BLaER1 treated with 17β-estradiol and CSF1 and Interleukin-3, amounts not matched to agents 10 nM and 100 nM (cell line): ENCODE results near the gene DNER.

Experiments
- H3K27ac ChIP-seq, 11 experiments: shearing (Covaris generic); formaldehyde crosslinking; 2 replicates each; pipeline ENCODE4 v1.8.1; 2022
- H3K27me3 ChIP-seq, 11 experiments: shearing (Covaris generic); formaldehyde crosslinking; 2 replicates each; pipeline ENCODE4 v1.8.1; 2022
- H3K36me3 ChIP-seq, 11 experiments: shearing (Covaris generic); formaldehyde crosslinking; 2 replicates each; pipeline ENCODE4 v1.8.1; 2022
- H3K4me1 ChIP-seq, 10 experiments: shearing (Covaris generic); formaldehyde crosslinking; 2 replicates each; pipeline ENCODE4 v1.8.1; 2022
- H3K4me2 ChIP-seq, 11 experiments: shearing (Covaris generic); formaldehyde crosslinking; 2 replicates each; pipeline ENCODE4 v1.8.1; 2022
- H3K4me3 ChIP-seq, 10 experiments: shearing (Covaris generic); formaldehyde crosslinking; 2 replicates each; pipeline ENCODE4 v1.8.1; 2022
- H3K9ac ChIP-seq, 11 experiments: shearing (Covaris generic); formaldehyde crosslinking; 2 replicates each; pipeline ENCODE4 v1.8.1; 2022
- H3K9me3 ChIP-seq, 11 experiments: shearing (Covaris generic); formaldehyde crosslinking; replicated peaks in 1 of 11; 2 replicates each; pipeline ENCODE4 v1.8.1; 2022
- H4K20me1 ChIP-seq, 11 experiments: shearing (Covaris generic); formaldehyde crosslinking; 2 replicates each; pipeline ENCODE4 v1.8.1; 2022
- Cebpa-rat ChIP-seq, 11 experiments: shearing (Covaris generic); IDR thresholded peaks; 2 replicates each; pipeline ENCODE4 v1.8.1; 2022

Gene DNER

DNA sequence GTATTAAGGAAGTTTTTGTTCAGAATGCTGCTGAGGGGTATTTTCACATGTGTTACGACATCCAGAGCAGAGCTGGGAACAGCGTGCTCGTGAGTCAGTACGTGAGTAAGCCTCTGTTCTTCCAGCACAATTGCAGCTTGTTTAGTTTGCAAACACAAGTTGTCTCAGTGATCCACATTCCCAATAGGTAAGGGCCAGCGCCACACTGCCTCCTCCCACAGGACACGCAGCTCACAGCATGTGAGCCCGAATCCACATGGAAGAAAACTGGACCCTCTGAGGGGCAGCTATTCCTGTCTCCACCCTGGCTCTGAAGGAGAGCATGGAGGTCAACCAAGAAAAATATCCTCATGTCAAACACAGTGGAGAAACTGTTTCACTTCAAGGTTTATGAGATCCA lies 269.3 kb downstream of the DNER start:
- no peaks in the 10 kb centered on the region for H4K20me1 ChIP-seq
- H3K4me1 ChIP-seq: peaks cover 0 to 23% (median 2%) of the 10 kb centered on the region in 10 experiments; a peak in 8 of 20 replicates
- no peak overlapping the region for H3K4me3 ChIP-seq
- peak overlapping the region in 4 of 11 experiments; percentile 35 to 48 (median 38); a peak in 8 of 22 replicates for H3K4me2 ChIP-seq
- no peak for TF ChIP-seq Cebpa-rat (IDR thresholded peaks at IDR 0.05)
- peaks cover 0 to 8% (median 0%) of the 10 kb centered on the region in 11 experiments; a peak in 1 of 22 replicates for H3K36me3 ChIP-seq
- H3K27me3 ChIP-seq: no peaks in the 10 kb centered on the region
- H3K27ac ChIP-seq: peak overlapping the region in 3 of 11 experiments; percentile 12 to 28 (median 14); a peak in 3 of 22 replicates
- H3K9me3 ChIP-seq: no peaks in the 10 kb centered on the region
- peak overlapping the region in 2 of 11 experiments; percentile 1 to 19; a peak in 1 of 22 replicates for H3K9ac ChIP-seq

DNA sequence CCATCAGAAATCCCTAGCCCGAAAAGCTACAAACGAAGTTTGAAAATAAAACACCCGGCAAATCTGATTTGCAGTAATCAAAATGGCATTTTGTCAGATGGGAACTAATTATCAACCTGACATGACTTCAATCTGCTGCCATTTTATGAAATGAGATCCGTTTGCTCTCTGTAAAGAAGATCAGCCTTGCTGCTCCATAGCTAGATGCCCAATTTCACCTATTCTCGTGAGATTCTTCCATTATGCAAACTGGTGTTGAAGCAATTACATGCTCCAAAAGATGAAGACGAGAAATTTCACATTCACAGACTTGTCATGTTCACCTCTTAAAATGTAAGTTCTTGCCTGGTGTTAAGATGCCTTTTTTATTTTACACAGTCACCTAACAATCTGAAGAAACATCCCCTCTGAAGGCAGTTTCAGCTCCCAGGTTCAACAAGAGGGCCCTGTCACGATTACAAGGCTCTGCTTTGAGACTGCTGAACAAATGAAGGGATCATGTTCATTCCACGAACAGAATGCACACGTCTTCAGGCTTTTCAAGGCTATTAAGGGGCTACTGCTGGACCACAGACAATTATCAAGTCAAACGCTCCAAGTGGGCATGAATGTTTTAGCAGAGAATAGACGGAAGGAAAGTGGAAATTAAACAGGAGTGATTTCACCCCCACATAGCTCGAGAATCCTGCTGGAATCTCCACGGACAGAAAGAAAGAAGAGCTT lies 270.6 kb downstream of the DNER start:
- Histone ChIP-seq H3K9me3 (no peaks in the 10 kb centered on the region), H3K4me3 (no peak overlapping the region), H3K4me1 (peaks cover 0 to 23% (median 2%) of the 10 kb centered on the region in 10 experiments; a peak in 8 of 20 replicates), H3K36me3 (peaks cover 0 to 8% (median 0%) of the 10 kb centered on the region in 11 experiments; a peak in 1 of 22 replicates), H4K20me1 (no peaks in the 10 kb centered on the region), H3K9ac (no peak overlapping the region), H3K4me2 (no peak overlapping the region), H3K27ac (no peak overlapping the region), H3K27me3 (no peaks in the 10 kb centered on the region)
- TF ChIP-seq Cebpa-rat (IDR thresholded peaks at IDR 0.05): no peak

DNA sequence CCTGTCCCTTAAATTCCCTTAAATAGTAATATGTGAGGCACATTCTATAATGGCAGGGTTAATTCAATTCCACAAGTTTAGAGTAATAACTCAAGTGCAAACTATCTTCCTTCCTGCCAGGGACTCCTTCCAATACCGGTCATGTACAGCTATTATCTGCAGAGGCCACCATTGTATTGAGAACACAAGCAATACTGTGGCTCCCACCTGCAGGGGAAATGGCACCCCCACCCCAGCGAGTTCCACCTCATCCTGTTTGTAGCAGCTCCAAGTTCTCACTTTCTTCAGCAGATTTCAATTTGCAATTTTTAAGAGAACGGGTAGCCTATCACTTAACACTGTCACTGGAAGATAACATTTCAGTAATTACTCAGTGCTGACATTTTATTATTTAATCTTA lies 271.2 kb downstream of the DNER start:
- Histone ChIP-seq H3K9me3 (no peaks in the 10 kb centered on the region), H3K4me3 (no peak overlapping the region), H3K4me1 (peaks cover 0 to 23% (median 2%) of the 10 kb centered on the region in 10 experiments; a peak in 8 of 20 replicates), H3K9ac (no peak overlapping the region), H3K27me3 (no peaks in the 10 kb centered on the region), H4K20me1 (no peaks in the 10 kb centered on the region), H3K36me3 (peaks cover 0 to 8% (median 0%) of the 10 kb centered on the region in 11 experiments; a peak in 1 of 22 replicates), H3K4me2 (peak overlapping the region in 1 of 11 experiments; percentile 23; a peak in 1 of 22 replicates), H3K27ac (no peak overlapping the region)
- TF ChIP-seq Cebpa-rat (IDR thresholded peaks at IDR 0.05): no peak

DNA sequence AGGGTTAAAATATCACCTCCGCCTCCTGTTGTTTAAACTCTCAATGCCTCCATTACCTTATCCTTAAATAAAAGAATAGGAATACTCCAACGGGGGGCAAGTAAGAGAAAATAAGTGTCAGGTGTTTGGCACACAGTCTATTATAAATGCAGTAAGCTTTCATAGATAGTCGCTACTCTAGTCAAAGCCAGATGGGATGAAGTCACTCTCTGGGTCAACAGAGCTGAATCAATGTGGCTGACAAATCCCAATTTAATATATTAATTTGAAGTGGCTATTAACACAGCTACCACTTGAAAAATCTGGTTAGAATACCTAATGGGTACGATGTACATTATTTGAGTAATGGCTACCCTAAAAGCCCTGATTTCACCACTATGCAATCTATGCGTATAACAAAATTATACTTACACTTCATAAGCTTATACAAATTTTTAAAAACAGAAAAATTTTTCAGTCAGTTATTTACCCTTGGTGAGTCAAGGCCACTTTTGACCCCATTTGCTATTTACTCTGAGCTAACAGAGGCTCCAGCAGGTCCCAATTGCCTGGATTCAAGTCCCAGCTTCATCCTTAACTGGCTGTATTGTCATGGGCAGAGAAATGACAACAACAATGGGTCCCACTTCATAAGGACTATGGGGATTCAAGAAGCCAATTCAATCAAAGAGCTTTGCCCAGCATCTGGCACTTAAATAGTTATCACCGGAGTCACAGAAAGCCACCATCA lies 275.8 kb downstream of the DNER start:
- peaks cover 0 to 8% (median 0%) of the 10 kb centered on the region in 11 experiments; a peak in 7 of 22 replicates for H3K9me3 ChIP-seq
- no peak overlapping the region for H3K27ac ChIP-seq
- no peaks in the 10 kb centered on the region for H3K27me3 ChIP-seq
- H3K36me3 ChIP-seq: peaks cover 0 to 3% (median 0%) of the 10 kb centered on the region in 11 experiments; a peak in 1 of 22 replicates
- no peak overlapping the region for H3K4me3 ChIP-seq
- no peaks in the 10 kb centered on the region for H4K20me1 ChIP-seq
- no peak overlapping the region for H3K9ac ChIP-seq
- H3K4me1 ChIP-seq: peaks cover 0 to 3% (median 0%) of the 10 kb centered on the region in 10 experiments; a peak in 1 of 20 replicates
- no peak overlapping the region for H3K4me2 ChIP-seq
- no peak for TF ChIP-seq Cebpa-rat (IDR thresholded peaks at IDR 0.05)

DNA sequence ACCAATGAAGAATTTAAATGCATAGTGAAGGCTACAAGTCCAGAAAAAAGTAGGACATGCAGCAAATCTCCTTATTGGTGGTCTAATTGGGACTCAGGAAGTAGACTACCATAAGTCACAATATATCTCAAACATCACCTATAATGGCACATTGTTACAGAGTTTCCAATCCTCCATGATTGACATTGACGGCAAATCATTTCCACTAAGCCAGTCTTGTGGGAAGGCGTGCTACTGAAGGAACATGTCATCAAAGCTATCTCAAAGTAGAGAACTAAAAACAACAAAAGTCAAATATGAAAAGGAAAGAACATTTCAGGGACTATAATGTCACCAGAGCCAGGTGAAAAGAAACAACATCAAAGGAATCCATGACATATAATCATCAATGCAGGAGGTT lies 276.9 kb downstream of the DNER start:
- Histone ChIP-seq H3K4me1 (peaks cover 0 to 7% (median 0%) of the 10 kb centered on the region in 10 experiments; a peak in 1 of 20 replicates), H3K9ac (no peak overlapping the region), H3K27me3 (no peaks in the 10 kb centered on the region), H3K27ac (no peak overlapping the region), H4K20me1 (no peaks in the 10 kb centered on the region), H3K9me3 (peaks cover 0 to 8% (median 0%) of the 10 kb centered on the region in 11 experiments; a peak in 7 of 22 replicates), H3K4me3 (no peak overlapping the region), H3K4me2 (no peak overlapping the region), H3K36me3 (peaks cover 0 to 3% (median 0%) of the 10 kb centered on the region in 11 experiments; a peak in 1 of 22 replicates)
- TF ChIP-seq Cebpa-rat (IDR thresholded peaks at IDR 0.05): no peak

DNA sequence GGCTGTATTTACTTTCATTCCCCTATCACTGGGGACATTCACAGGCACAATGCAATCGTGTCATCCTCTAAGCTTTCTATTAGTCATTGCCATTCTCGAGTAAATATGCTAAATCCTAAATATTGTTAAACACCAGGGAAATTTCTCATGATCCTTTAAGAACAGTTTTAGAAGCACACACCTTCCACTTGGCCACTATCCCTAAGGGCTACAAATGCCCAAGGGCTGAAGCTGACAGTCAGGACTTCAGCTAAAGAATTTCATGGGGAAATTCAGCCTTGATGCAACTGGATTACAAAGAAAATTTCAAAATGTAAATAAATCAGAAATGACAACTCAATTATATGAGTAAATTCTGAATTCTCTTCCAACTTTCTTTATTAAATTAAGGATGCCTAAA lies 280.2 kb downstream of the DNER start:
- Histone ChIP-seq H4K20me1 (no peaks in the 10 kb centered on the region), H3K4me3 (no peak overlapping the region), H3K9ac (no peak overlapping the region), H3K4me2 (no peak overlapping the region), H3K9me3 (peaks cover 0 to 8% (median 0%) of the 10 kb centered on the region in 11 experiments; a peak in 7 of 22 replicates), H3K27ac (no peak overlapping the region), H3K4me1 (peaks cover 0 to 28% (median 6%) of the 10 kb centered on the region in 10 experiments; a peak in 11 of 20 replicates), H3K27me3 (no peaks in the 10 kb centered on the region), H3K36me3 (peaks cover 0 to 3% (median 0%) of the 10 kb centered on the region in 11 experiments; a peak in 1 of 22 replicates)
- TF ChIP-seq Cebpa-rat (IDR thresholded peaks at IDR 0.05): no peak

DNA sequence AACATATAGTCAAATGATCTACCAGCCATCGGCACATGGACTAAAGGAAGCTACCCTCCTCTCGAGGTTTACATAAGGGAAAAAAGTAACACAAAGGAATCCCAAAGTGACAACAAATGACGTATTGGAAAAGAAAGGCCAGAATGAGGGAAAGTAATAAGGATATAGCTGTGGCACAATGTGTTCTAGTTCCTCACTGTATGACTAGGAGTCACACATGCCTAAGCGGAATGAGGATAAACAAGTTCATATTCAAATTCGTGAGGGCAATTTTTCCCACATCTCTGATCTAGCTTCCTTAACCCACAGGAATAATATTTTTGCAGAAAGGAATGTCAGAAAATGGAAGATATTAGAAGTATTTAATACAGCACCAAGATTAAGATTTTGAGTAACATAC lies 281.0 kb downstream of the DNER start:
- Histone ChIP-seq H3K9ac (no peak overlapping the region), H3K4me3 (no peak overlapping the region), H3K4me1 (peaks cover 0 to 37% (median 6%) of the 10 kb centered on the region in 10 experiments; a peak in 11 of 20 replicates), H3K27ac (no peak overlapping the region), H4K20me1 (no peaks in the 10 kb centered on the region), H3K36me3 (peaks cover 0 to 3% (median 0%) of the 10 kb centered on the region in 11 experiments; a peak in 1 of 22 replicates), H3K9me3 (peaks cover 0 to 8% (median 0%) of the 10 kb centered on the region in 11 experiments; a peak in 7 of 22 replicates), H3K4me2 (0 out of 22 replicates have a peak overlapping the region, but pooled peaks of 1 of the 11 experiments have one; percentile 8), H3K27me3 (no peaks in the 10 kb centered on the region)
- TF ChIP-seq Cebpa-rat (IDR thresholded peaks at IDR 0.05): no peak

DNA sequence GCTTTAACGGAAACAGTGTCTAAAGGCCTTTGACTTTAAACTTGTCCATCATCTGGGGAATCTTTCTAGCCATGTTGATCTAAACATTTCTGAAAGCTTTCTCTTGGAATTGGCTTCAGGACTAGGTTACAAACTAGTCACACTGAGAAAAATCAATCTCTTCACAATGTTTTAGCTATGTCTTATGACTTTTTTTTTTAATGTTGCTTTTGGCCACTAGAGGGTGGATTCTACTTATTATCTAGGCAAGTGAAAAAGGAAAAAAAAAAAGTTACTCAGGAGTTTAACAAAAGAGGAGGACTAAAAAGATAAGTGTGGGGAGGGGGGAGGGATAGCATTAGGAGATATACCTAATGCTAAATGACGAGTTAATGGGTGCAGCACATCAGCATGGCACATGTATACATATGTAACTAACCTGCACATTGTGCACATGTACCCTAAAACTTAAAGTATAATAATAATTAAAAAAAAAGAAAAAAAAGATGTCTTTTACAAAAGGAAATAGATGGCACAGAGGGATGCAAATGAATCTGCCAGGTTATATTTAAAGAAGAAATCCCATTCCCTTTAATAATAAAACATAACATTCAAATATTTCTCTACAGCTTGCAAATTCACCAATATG lies 282.9 kb downstream of the DNER start:
- peaks cover 0 to 55% (median 6%) of the 10 kb centered on the region in 10 experiments; a peak in 11 of 20 replicates for H3K4me1 ChIP-seq
- peaks cover 0 to 8% (median 0%) of the 10 kb centered on the region in 11 experiments; a peak in 7 of 22 replicates for H3K9me3 ChIP-seq
- H3K4me3 ChIP-seq: no peak overlapping the region
- H3K27me3 ChIP-seq: no peaks in the 10 kb centered on the region
- no peak for TF ChIP-seq Cebpa-rat (IDR thresholded peaks at IDR 0.05)
- no peaks in the 10 kb centered on the region for H4K20me1 ChIP-seq
- H3K36me3 ChIP-seq: peaks cover 0 to 3% (median 0%) of the 10 kb centered on the region in 11 experiments; a peak in 1 of 22 replicates
- H3K27ac ChIP-seq: peak overlapping the region in 4 of 11 experiments; percentile 12 to 58 (median 52); a peak in 6 of 22 replicates
- H3K4me2 ChIP-seq: peak overlapping the region in 3 of 11 experiments; percentile 40 to 58 (median 40); a peak in 4 of 22 replicates
- H3K9ac ChIP-seq: peak overlapping the region in 2 of 11 experiments; percentile 45 to 54; a peak in 2 of 22 replicates
